BLaER1 treated with 17β-estradiol and CSF1 and Interleukin-3, amounts not matched to agents 10 nM and 100 nM (cell line): Measurements from ENCODE around the gene PRELID3B.

Experiments
- H3K27ac ChIP-seq, 11 experiments: shearing (Covaris generic); formaldehyde crosslinking; 2 replicates each; pipeline ENCODE4 v1.8.1; 2022
- H3K27me3 ChIP-seq, 11 experiments: shearing (Covaris generic); formaldehyde crosslinking; 2 replicates each; pipeline ENCODE4 v1.8.1; 2022
- H3K36me3 ChIP-seq, 11 experiments: shearing (Covaris generic); formaldehyde crosslinking; 2 replicates each; pipeline ENCODE4 v1.8.1; 2022
- H3K4me1 ChIP-seq, 10 experiments: shearing (Covaris generic); formaldehyde crosslinking; 2 replicates each; pipeline ENCODE4 v1.8.1; 2022
- H3K4me2 ChIP-seq, 11 experiments: shearing (Covaris generic); formaldehyde crosslinking; 2 replicates each; pipeline ENCODE4 v1.8.1; 2022
- H3K4me3 ChIP-seq, 10 experiments: shearing (Covaris generic); formaldehyde crosslinking; 2 replicates each; pipeline ENCODE4 v1.8.1; 2022
- H3K9ac ChIP-seq, 11 experiments: shearing (Covaris generic); formaldehyde crosslinking; 2 replicates each; pipeline ENCODE4 v1.8.1; 2022
- H3K9me3 ChIP-seq, 11 experiments: shearing (Covaris generic); formaldehyde crosslinking; replicated peaks in 1 of 11; 2 replicates each; pipeline ENCODE4 v1.8.1; 2022
- H4K20me1 ChIP-seq, 11 experiments: shearing (Covaris generic); formaldehyde crosslinking; 2 replicates each; pipeline ENCODE4 v1.8.1; 2022
- Cebpa-rat ChIP-seq, 11 experiments: shearing (Covaris generic); IDR thresholded peaks; 2 replicates each; pipeline ENCODE4 v1.8.1; 2022

Gene PRELID3B

GRCh38 chr20:58992911-58993310, 49.7 kb downstream of the PRELID3B start:
- Histone ChIP-seq H3K27me3 (no peaks in the 10 kb centered on the region), H3K4me1 (peaks cover 0 to 13% (median 0%) of the 10 kb centered on the region in 10 experiments; a peak in 3 of 20 replicates), H3K4me2 (no peak overlapping the region), H3K36me3 (peaks cover 97 to 100% (median 100%) of the 10 kb centered on the region in 11 experiments), H4K20me1 (peaks cover 22 to 88% (median 63%) of the 10 kb centered on the region in 11 experiments; a peak in 21 of 22 replicates), H3K4me3 (no peak overlapping the region), H3K27ac (no peak overlapping the region), H3K9me3 (no peaks in the 10 kb centered on the region), H3K9ac (no peak overlapping the region)
- no peak for TF ChIP-seq Cebpa-rat (IDR thresholded peaks at IDR 0.05)

DNA sequence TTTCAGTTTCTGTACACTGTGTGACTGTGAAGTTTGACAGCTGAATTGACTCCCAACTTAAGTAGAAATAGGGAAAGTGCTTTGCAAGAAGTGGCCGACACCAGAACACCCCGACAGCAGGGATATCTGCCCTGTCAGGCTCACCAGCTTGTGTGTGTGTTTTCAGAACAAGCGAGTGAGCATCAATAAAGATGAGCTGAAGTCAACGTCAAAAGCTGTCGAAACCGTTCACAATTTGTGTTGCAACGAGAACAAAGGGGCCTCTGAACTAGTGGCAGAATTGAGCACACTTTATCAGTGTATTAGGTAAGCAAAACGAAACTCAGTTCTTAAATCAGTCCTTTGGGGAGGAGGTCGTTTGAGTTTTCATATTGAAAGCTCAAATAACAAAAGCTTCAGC, 50.9 kb downstream of the PRELID3B start:
- H3K27me3 ChIP-seq = no peaks in the 10 kb centered on the region
- H3K4me3 ChIP-seq = no peak overlapping the region
- peaks cover 33 to 88% (median 57%) of the 10 kb centered on the region in 11 experiments; a peak in 21 of 22 replicates for H4K20me1 ChIP-seq
- no peak overlapping the region for H3K27ac ChIP-seq
- H3K9ac ChIP-seq = no peak overlapping the region
- no peaks in the 10 kb centered on the region for H3K9me3 ChIP-seq
- no peak for TF ChIP-seq Cebpa-rat (IDR thresholded peaks at IDR 0.05)
- peaks cover 0 to 13% (median 0%) of the 10 kb centered on the region in 10 experiments; a peak in 3 of 20 replicates for H3K4me1 ChIP-seq
- H3K4me2 ChIP-seq = no peak overlapping the region
- peaks cover 99 to 100% (median 100%) of the 10 kb centered on the region in 11 experiments for H3K36me3 ChIP-seq

DNA sequence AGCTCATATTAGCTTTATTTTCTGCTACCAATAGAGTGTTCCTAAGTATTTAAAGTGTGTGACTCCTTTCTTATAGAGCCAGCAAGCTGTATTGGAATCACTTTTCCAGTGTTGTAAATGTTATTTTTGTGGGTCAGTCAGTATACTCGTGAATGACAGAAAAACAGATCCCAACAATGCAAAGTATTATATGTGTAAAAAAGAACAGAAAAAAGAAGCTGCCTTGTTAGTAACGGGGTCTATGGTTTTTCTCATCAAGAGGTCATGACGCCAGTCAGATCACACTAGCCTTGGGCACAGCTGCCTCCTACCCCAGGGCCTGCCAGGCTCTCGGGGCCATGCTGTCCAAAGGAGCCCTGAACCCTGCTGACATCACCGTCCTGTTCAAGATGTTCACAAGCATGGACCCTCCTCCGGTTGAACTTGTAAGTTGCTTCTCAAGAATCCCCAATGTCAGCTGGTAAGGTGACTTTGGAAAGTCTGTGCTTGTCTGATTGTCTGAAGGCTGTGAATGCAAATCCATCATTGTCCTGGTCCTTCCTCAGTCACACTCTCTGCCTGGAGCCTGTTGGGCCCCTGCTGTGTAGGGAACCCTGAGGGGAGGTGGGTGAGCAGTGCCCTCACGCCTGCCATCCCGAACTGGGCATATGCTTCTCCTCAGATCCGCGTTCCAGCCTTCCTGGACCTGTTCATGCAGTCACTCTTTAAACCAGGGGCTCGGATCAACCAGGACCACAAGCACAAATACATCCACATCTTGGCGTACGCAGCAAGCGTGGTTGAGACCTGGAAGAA, 51.7 kb downstream of the PRELID3B start:
- H4K20me1 ChIP-seq = peaks cover 39 to 88% (median 66%) of the 10 kb centered on the region in 11 experiments; a peak in 21 of 22 replicates
- no peaks in the 10 kb centered on the region for H3K9me3 ChIP-seq
- H3K4me3 ChIP-seq = no peak overlapping the region
- H3K4me2 ChIP-seq = no peak overlapping the region
- H3K9ac ChIP-seq = no peak overlapping the region
- no peak for TF ChIP-seq Cebpa-rat (IDR thresholded peaks at IDR 0.05)
- H3K27me3 ChIP-seq = no peaks in the 10 kb centered on the region
- peaks cover 0 to 13% (median 0%) of the 10 kb centered on the region in 10 experiments; a peak in 3 of 20 replicates for H3K4me1 ChIP-seq
- peaks cover 99 to 100% (median 100%) of the 10 kb centered on the region in 11 experiments for H3K36me3 ChIP-seq
- no peak overlapping the region for H3K27ac ChIP-seq

DNA sequence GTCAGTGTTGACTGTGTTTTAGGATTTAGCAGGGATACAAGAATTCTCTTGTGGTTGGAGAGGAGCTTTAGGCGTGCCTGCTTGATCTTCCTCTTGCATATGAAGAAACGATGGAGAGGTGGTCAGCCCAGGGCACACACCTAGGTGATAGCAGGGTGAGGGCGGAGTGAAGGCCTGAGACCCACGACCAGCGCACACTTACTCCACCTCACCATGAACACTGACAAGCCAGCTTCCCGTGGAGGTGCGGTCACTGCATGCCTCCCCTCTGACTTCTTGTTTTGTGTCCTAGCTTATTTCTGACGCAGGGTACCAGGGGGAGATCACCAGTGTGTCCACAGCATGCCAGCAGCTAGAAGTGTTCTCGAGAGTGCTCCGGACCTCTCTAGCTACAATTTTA, 53.4 kb downstream of the PRELID3B start:
- Histone ChIP-seq H3K27me3 (no peaks in the 10 kb centered on the region), H3K9me3 (no peaks in the 10 kb centered on the region), H3K9ac (no peak overlapping the region), H3K27ac (no peak overlapping the region), H3K36me3 (peaks cover 83 to 100% (median 100%) of the 10 kb centered on the region in 11 experiments), H4K20me1 (peaks cover 53 to 94% (median 81%) of the 10 kb centered on the region in 11 experiments; a peak in 21 of 22 replicates), H3K4me3 (no peak overlapping the region), H3K4me1 (peaks cover 2 to 20% (median 11%) of the 10 kb centered on the region in 10 experiments; a peak in 18 of 20 replicates), H3K4me2 (no peak overlapping the region)
- no peak for TF ChIP-seq Cebpa-rat (IDR thresholded peaks at IDR 0.05)

- TF ChIP-seq Cebpa-rat (IDR thresholded peaks at IDR 0.05) = no peak
- Histone ChIP-seq H3K4me3 (no peak overlapping the region), H3K27ac (no peak overlapping the region), H4K20me1 (peaks cover 54 to 94% (median 85%) of the 10 kb centered on the region in 11 experiments; a peak in 21 of 22 replicates), H3K4me1 (peaks cover 9 to 20% (median 17%) of the 10 kb centered on the region in 10 experiments), H3K36me3 (peaks cover 77 to 100% (median 95%) of the 10 kb centered on the region in 11 experiments), H3K27me3 (no peaks in the 10 kb centered on the region), H3K4me2 (no peak overlapping the region), H3K9me3 (no peaks in the 10 kb centered on the region), H3K9ac (no peak overlapping the region)
Observed at GRCh38 chr20:58988565-58988882, 54.1 kb downstream of the PRELID3B start.

GRCh38 chr20:58987790-58988564, 54.6 kb downstream of the PRELID3B start:
- H3K27ac ChIP-seq = no peak overlapping the region

DNA sequence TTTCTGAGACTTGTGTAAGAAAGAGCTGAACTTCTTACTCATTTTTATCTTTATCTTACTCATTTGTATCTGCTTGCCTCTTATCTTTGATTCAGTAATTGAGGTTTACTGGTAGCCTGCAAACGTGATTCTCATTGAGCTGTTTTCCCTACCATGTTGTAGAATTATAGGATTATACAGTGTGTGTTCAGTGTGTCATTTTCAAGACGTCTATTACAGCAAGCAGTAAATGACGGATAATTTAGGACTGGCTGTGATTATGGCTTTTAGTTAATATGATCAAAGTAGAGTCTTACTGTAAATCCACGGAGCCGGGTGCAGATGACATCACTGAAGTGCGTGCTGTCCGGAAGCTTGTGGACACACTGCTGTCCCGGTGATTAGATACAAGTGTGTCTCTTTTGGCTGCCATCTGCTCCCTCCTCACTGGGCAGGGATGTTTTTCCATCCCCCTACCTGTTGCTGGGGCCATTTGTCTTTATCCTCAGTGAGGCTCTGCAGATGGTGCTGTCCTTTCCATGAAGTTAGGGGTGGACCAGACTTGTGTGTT, 55.5 kb downstream of the PRELID3B start:
- Histone ChIP-seq H3K4me3 (no peak overlapping the region), H3K9me3 (no peaks in the 10 kb centered on the region), H4K20me1 (peaks cover 39 to 94% (median 76%) of the 10 kb centered on the region in 11 experiments; a peak in 21 of 22 replicates), H3K4me2 (no peak overlapping the region), H3K27ac (no peak overlapping the region), H3K4me1 (peaks cover 24 to 35% (median 32%) of the 10 kb centered on the region in 10 experiments), H3K36me3 (peaks cover 62 to 92% (median 80%) of the 10 kb centered on the region in 11 experiments), H3K9ac (no peak overlapping the region), H3K27me3 (no peaks in the 10 kb centered on the region)
- TF ChIP-seq Cebpa-rat (IDR thresholded peaks at IDR 0.05) = no peak

More at GRCh38 chr20:58987790-58988564, 54.6 kb downstream of the PRELID3B start:
- H3K9ac ChIP-seq = no peak overlapping the region
- no peaks in the 10 kb centered on the region for H3K9me3 ChIP-seq
- no peak overlapping the region for H3K4me3 ChIP-seq
- H3K36me3 ChIP-seq = peaks cover 71 to 95% (median 90%) of the 10 kb centered on the region in 11 experiments
- no peaks in the 10 kb centered on the region for H3K27me3 ChIP-seq
- H3K4me2 ChIP-seq = no peak overlapping the region
- H3K4me1 ChIP-seq = peaks cover 14 to 26% (median 23%) of the 10 kb centered on the region in 10 experiments
- TF ChIP-seq Cebpa-rat (IDR thresholded peaks at IDR 0.05) = no peak
- peaks cover 48 to 94% (median 84%) of the 10 kb centered on the region in 11 experiments; a peak in 21 of 22 replicates for H4K20me1 ChIP-seq

GRCh38 chr20:58986286-58986967, 56.2 kb downstream of the PRELID3B start:
- peaks cover 56 to 86% (median 74%) of the 10 kb centered on the region in 11 experiments for H3K36me3 ChIP-seq
- H4K20me1 ChIP-seq = peaks cover 37 to 93% (median 76%) of the 10 kb centered on the region in 11 experiments; a peak in 21 of 22 replicates
- no peak overlapping the region for H3K9ac ChIP-seq
- no peak for TF ChIP-seq Cebpa-rat (IDR thresholded peaks at IDR 0.05)
- H3K27me3 ChIP-seq = no peaks in the 10 kb centered on the region
- H3K4me2 ChIP-seq = no peak overlapping the region
- H3K27ac ChIP-seq = no peak overlapping the region
- H3K4me3 ChIP-seq = no peak overlapping the region
- peaks cover 25 to 37% (median 35%) of the 10 kb centered on the region in 10 experiments for H3K4me1 ChIP-seq
- H3K9me3 ChIP-seq = no peaks in the 10 kb centered on the region
